IPS-18c (cell line): ENCODE measurements around the gene METTL18.

Experiments used
- H3K4me3 ChIP-seq: 2 replicates; pipeline ENCODE4 v1.7.0; 2013; ENCODE audit warnings: low read depth, mild to moderate bottlenecking, low read length, moderate library complexity; ENCODE audit not compliant: insufficient read depth
- H3K9me3 ChIP-seq: one replicate; pipeline ENCODE4 v1.6.1; 2013; ENCODE audit warnings: mild to moderate bottlenecking, low read length, moderate library complexity; ENCODE audit not compliant: control insufficient read depth, insufficient read depth

METTL18 gene

GRCh38 chr1:169796274-169796810 lies 1.6 kb upstream of the METTL18 start:
- H3K4me3 ChIP-seq: peak overlapping the region; percentile 93; the same call in 1 of the 2 replicates
- H3K9me3 ChIP-seq: no peaks in the 10 kb centered on the region

- H3K4me3 ChIP-seq: peak overlapping the region; percentile 93
- no peaks in the 10 kb centered on the region for H3K9me3 ChIP-seq
These were observed 980 bp upstream of the METTL18 start for GRCh38 chr1:169795687-169796086.

- Histone ChIP-seq H3K4me3 (peak overlapping the region; percentile 93), H3K9me3 (no peaks in the 10 kb centered on the region)
These were observed 977 bp downstream of the METTL18 start for GRCh38 chr1:169793730-169794129.

DNA sequence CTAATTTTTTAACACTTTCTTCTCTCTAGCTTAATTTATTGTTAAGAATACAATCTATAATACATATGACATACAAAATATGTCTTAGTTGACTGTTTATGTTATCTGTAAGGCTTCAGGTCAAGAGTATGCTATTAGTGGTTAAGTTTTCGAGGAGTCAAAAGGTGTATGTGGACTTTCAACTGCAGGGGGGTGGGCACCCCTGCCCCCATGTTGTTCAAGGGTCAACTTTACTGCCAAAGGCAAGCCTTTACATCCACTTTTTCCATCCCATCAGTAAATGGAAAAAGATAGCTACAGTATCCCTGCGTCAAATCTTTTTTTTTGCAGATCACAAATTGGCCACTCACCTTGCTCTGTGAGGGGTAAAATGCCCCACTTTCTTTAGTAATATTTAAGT lies 6.3 kb downstream of the METTL18 start:
- no peaks in the 10 kb centered on the region for H3K9me3 ChIP-seq

DNA sequence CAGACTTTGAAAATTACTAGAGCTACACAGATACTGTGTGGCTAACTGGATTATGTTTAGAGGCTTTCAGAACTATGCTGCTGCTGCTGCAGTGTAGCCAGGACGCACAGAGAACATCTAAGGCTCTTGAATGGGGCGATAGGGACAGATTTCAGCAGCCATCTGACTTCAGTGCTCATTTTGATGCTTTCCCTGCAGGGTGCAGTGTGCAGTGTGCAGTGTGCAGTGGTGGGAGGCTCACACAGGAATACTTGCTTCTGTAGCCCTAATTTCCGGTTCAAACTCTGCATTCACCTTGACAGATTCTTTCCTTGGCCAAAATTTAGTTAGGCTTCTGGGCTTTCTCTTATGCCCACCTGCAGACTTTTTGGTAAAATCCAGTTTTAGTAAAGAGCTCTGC lies 7.7 kb downstream of the METTL18 start:
- Histone ChIP-seq H3K4me3 (no peak overlapping the region), H3K9me3 (no peaks in the 10 kb centered on the region)

More for the DNA sequence above, 6.3 kb downstream of the METTL18 start:
- H3K4me3 ChIP-seq: no peak overlapping the region

DNA sequence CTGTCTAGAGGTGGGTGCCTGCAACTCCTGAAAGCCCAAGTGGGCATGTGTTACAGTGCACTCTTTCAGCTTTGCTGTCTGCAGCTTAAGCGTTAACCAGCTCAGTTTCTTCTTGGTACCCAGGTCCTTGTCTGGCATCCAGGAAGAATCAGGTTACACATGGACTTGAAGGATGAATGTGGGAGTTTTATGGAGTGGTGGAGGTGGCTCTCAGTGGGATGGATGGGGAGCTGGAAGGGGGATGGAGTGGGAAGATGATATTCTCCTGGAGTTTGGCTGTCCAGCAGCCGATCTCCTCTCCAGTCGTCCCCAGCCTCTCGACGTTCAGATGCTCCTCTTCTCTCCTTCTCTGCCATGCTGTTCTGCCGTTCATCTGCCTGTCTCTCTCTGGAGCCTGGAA lies 9.4 kb downstream of the METTL18 start:
- H3K9me3 ChIP-seq: no peaks in the 10 kb centered on the region

DNA sequence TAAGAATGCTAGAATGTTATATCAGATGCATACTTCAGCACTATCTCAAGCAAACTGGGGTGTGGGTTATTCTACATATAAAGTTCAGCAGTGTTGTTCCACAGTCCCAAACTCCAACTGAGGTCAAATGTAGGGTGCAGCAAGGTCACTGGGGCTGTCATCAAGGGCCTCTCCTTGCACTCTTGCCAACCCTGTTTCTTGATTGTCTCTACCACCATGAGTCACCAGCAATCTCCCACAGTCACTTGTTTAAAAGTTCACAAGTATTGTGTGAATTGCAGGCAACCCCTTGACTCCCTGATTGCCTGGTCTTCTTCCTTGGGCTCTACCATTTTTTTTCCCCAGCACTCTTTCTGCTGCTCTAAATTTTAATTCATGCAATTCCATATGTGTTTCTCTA lies 10.6 kb downstream of the METTL18 start:
- H3K4me3 ChIP-seq: no peak overlapping the region
- H3K9me3 ChIP-seq: no peaks in the 10 kb centered on the region

More for the DNA sequence above, 9.4 kb downstream of the METTL18 start:
- H3K4me3 ChIP-seq: no peak overlapping the region

DNA sequence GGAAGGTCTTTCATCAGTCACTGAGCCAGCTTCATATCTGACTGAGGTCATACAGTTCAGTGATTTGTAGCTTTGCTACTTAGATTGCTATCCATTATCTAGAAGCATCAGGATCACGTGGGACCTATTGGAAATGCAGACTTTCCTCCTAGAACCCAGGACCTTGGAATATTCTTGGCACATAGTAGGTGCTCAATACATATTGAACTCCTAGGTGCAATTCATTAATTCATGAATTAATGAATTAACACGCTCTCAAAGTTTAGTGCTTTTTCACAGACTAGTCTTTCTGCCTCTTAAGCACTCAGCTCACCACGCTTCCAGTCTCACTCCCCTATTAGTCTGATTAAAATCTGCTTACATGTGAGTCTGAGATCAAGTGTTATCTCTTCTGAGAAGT lies 12.1 kb downstream of the METTL18 start:
- H3K4me3 ChIP-seq: no peak overlapping the region

GRCh38 chr1:169779970-169780369 lies 14.7 kb downstream of the METTL18 start:
- Histone ChIP-seq H3K4me3 (no peak overlapping the region), H3K9me3 (no peaks in the 10 kb centered on the region)

More for the DNA sequence above, 12.1 kb downstream of the METTL18 start:
- no peaks in the 10 kb centered on the region for H3K9me3 ChIP-seq

DNA sequence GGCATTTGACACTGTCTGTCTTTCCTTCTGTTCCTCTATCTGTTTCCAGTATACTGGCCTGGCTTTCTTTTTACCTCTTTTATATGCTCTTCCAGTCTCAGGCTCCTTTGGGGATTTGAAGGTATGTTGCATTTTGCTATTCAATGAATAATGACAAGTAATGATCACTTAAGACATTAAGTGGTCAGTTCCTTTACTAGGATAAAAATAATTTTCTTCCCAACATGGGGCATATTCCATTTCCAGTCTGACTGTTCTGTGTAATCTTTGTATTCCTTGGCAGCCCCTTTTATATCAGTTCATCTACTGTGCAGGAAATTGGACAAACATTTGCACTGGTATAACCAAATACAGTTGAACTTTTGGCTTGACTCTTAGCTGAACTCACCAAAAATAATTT lies 15.6 kb downstream of the METTL18 start:
- no peaks in the 10 kb centered on the region for H3K9me3 ChIP-seq
- H3K4me3 ChIP-seq: no peak overlapping the region

DNA sequence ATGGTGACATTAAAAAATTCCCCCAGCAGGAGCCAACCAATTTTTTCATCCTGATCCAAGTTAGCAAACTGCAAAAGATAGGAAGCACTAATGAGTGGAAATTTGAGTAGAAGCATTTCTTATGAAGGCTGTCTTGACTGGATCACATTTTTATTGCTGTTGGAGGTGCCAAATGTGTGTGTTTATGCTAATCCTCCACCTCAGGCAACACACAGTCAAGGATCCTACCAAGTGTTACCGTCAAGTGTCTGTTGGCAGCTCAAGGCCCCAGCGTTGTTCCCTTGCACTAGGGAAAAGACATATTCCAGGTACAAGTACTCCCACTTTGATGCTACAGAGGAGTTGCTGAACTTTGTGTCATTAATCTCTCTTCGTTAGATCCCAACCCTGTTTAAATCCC lies 18.3 kb downstream of the METTL18 start:
- H3K9me3 ChIP-seq: no peaks in the 10 kb centered on the region
- no peak overlapping the region for H3K4me3 ChIP-seq

GRCh38 chr1:169768161-169768560 lies 26.5 kb downstream of the METTL18 start:
- Histone ChIP-seq H3K4me3 (no peak overlapping the region), H3K9me3 (no peaks in the 10 kb centered on the region)

DNA sequence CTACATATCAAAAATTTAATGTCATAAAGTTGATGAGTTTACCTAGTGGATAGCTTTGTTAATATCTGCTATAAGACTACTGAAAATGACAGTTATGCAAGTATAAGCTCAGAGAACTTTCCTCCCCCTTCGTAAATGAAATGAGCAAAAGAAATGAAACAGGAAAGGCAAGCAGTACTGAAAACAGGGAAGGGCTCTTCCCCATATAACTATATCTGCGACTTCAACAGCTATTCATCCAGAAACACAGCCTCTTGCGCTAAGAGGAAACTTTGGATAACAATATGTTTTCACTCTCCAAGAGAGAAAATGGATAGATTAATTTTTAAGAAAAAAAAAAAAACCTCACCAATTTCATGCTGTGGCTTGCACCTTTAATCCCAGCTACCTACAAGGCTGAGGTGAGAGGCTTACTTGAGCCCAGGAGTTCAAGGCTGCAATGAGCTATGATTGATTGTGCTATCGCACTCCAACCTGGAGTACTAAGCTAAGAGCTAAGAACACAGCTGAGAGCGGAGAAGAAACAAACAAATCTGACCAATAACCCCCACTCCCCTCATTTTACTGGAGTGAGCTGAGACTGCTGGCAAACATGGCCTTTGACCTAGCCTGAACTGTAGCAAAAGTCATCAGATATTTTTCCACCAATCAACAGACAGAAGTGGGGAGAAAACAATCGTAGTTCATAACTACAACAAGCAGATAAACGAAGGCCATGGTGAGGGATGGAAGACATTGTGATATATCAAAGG lies 29.0 kb downstream of the METTL18 start:
- Histone ChIP-seq H3K4me3 (no peak overlapping the region), H3K9me3 (no peaks in the 10 kb centered on the region)

- Histone ChIP-seq H3K4me3 (no peak overlapping the region), H3K9me3 (no peaks in the 10 kb centered on the region)
These were observed 29.8 kb downstream of the METTL18 start for GRCh38 chr1:169764919-169765318.

DNA sequence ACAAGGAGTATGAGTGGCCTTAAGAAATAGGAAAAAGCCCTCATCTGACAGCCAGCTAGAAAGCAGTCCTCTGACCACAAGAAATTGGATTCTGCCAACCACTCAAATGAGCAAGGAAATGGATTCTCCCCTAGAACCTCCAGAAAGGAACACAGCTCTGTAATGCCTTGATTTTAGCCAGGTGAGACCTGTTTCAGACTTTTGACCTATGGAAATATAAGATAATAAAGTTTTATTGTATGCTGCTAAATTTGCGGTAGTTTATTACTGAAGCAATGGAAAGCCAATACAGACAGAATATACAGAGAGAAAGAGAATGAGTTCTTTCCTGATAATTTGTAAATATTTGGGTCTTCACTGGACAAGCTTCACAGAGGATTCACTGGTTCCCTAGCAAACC lies 32.0 kb downstream of the METTL18 start:
- Histone ChIP-seq H3K4me3 (no peak overlapping the region), H3K9me3 (peaks cover 6% of the 10 kb centered on the region)

DNA sequence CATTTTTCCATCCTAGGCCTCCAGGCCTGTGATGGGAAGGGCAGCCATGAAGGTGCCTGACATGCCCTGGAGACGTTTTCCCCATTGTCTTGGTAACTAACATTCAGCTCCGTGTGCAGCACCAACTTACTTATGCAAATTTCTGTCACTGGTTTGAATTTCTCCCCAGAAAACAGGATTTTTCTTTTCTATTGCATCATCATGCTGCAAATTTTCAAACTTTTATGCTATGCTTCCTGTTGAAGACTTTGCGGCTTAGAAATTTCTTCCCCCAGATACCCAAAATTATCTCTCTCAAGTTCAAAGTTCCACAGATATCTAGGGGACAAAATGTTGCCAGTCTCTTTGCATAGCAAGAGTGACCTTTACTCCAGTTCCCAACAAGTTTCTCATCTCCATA lies 35.7 kb downstream of the METTL18 start:
- Histone ChIP-seq H3K4me3 (no peak overlapping the region), H3K9me3 (peaks cover 6% of the 10 kb centered on the region)

DNA sequence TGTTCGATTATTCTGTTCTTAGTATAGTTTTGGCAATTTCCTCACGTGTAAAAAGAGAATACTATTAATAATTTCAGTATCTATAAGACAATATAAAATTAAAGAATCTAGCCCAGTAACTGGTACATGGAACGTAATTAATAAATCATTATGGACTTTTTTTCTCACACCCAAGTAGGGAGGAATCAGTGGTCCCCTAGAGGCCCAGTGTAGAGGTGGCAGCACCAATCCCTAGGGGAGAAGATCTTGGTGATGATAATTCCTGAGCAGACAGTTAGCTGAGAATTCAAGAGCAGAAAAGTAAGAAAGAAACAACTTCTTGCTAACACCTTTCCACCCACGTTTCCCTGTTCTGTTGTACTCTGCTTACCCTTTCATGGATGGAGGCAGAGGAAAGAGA lies 41.2 kb downstream of the METTL18 start:
- Histone ChIP-seq H3K4me3 (no peak overlapping the region), H3K9me3 (peaks cover 3% of the 10 kb centered on the region)

DNA sequence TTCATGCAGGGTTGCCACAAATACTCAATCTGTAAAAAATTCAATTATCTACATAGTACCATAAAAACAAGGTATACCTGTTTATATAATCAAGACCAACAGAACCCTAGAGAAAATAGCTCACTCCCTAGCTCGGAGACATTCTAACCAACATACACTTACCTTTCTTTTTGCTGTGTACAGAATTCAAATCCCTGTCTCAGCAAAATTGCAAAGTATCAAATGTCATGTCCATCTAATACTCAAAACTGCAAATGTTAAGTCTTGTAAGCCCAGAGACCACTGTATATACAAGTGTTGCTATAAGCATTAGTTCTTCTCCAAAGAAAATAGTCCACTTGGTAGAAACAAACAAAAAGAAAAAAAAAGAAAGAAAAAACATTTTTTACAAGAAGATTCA lies 44.7 kb downstream of the METTL18 start:
- H3K4me3 ChIP-seq: no peak overlapping the region
- no peaks in the 10 kb centered on the region for H3K9me3 ChIP-seq

DNA sequence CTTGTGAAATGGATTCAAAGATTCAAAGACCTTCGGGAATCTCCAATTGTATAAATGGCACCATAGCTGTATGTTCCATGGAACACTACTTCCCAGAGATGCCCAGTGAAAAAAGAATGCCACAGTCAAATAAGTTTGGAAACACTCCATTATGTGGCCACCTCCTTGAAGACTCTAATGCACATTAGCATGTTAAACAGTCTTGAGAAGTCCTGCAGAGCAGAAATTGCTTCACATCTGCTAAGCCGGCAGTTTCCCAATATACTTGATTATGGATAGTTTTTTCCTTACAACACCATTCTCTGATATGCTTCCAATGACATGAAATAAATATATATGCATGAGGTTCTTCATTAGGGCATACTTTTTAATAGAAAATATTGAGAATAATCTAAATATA lies 48.2 kb downstream of the METTL18 start:
- Histone ChIP-seq H3K4me3 (no peak overlapping the region), H3K9me3 (no peaks in the 10 kb centered on the region)
